Measurements from ENCODE around the gene NFE2L2.

DNA sequence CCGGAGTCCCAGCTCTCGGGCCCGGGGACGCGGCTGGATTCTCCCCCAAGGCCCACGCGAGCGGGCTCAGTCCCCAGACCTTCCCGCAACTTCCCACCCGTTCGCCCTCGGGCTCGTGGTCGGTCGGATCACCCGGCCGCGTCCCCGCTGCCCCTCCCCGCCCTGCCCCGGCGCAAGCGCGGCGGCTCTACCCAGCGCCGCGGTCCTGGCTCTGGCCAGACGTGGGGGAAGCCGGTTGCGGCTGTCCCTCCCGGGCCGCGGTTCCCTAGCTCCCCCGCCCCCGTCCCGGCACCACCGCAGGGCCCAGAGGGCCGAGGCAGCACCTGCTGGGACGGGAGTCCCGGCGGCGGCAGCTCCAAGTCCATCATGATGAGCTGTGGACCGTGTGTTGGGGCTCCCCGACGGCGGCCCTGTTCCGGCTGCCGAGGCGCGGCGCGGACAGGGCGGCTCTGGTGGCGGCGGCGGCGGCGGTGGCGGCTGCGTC is 276 bp downstream of the NFE2L2 start:
- TF ChIP-seq, protein P1, sequence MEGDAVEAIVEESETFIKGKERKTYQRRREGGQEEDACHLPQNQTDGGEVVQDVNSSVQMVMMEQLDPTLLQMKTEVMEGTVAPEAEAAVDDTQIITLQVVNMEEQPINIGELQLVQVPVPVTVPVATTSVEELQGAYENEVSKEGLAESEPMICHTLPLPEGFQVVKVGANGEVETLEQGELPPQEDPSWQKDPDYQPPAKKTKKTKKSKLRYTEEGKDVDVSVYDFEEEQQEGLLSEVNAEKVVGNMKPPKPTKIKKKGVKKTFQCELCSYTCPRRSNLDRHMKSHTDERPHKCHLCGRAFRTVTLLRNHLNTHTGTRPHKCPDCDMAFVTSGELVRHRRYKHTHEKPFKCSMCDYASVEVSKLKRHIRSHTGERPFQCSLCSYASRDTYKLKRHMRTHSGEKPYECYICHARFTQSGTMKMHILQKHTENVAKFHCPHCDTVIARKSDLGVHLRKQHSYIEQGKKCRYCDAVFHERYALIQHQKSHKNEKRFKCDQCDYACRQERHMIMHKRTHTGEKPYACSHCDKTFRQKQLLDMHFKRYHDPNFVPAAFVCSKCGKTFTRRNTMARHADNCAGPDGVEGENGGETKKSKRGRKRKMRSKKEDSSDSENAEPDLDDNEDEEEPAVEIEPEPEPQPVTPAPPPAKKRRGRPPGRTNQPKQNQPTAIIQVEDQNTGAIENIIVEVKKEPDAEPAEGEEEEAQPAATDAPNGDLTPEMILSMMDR (IDR thresholded peaks at IDR 0.05): no peak
- TF ChIP-seq POLR2A (IDR thresholded peaks at IDR 0.05): no peak
